H9 (cell line): ENCODE data around the gene NKX1-2. TPM values are rescaled to one million over a fixed set of nuclear protein-coding genes. Genes with fewer than 3 reads are reported as not detected.
A peak's percentile ranks its signal among the peaks of the same experiment; 100 is the strongest.

ENCODE experiments used
- DNase-seq: peaks from one replicate; pipeline ENCODE4 v3.0.0-alpha.2; 2017
- H2AFZ ChIP-seq: one replicate; pipeline ENCODE4 v1.6.1; 2013; ENCODE audit warnings: mild to moderate bottlenecking, low read length, control low read depth, moderate library complexity
- H2AK5ac ChIP-seq: 2 replicates; pipeline ENCODE4 v1.6.1; 2013; ENCODE audit warnings: low read length, control low read depth, mixed read lengths; ENCODE audit not compliant: insufficient read length
- H2BK120ac ChIP-seq: one replicate; pipeline ENCODE4 v1.6.1; 2013; ENCODE audit warnings: low read depth, mild to moderate bottlenecking, low read length, control low read depth, inconsistent platforms; ENCODE audit not compliant: poor library complexity, severe bottlenecking
- H2BK12ac ChIP-seq: 2 replicates; pipeline ENCODE4 v1.6.1; 2013; ENCODE audit warnings: low read length, control low read depth, mixed read lengths, low read depth; ENCODE audit not compliant: insufficient read length
- H2BK15ac ChIP-seq: 2 replicates; pipeline ENCODE4 v1.6.1; 2013; ENCODE audit warnings: low read depth, low read length, control low read depth
- H2BK20ac ChIP-seq: one replicate; pipeline ENCODE4 v1.6.1; 2013; ENCODE audit warnings: low read depth, mild to moderate bottlenecking, low read length, control low read depth, inconsistent platforms; ENCODE audit not compliant: poor library complexity, severe bottlenecking
- H2BK5ac ChIP-seq: 2 replicates; pipeline ENCODE4 v1.6.1; 2013; ENCODE audit warnings: low read length, control low read depth, mixed read lengths; ENCODE audit not compliant: insufficient read length
- H3K14ac ChIP-seq: 2 replicates; pipeline ENCODE4 v1.6.1; 2013; ENCODE audit warnings: low read length, control low read depth; ENCODE audit not compliant: insufficient read depth
- H3K18ac ChIP-seq: 2 replicates; pipeline ENCODE4 v1.6.1; 2013; ENCODE audit warnings: low read depth, mild to moderate bottlenecking, mixed read lengths, low read length, control low read depth; ENCODE audit not compliant: insufficient read length
- H3K23ac ChIP-seq: 2 replicates; pipeline ENCODE4 v1.6.1; 2013; ENCODE audit warnings: low read length, control low read depth, mixed read lengths, low read depth; ENCODE audit not compliant: insufficient read length
- H3K23me2 ChIP-seq: 2 replicates; pipeline ENCODE4 v1.6.1; 2013; ENCODE audit warnings: low read depth, mild to moderate bottlenecking, mixed read lengths, low read length, control low read depth; ENCODE audit not compliant: insufficient read length, poor library complexity, severe bottlenecking
- H3K27ac ChIP-seq: 2 replicates; pipeline ENCODE4 v1.5.1; 2013; ENCODE audit warnings: low read length, control low read depth, mixed read lengths, low read depth; ENCODE audit not compliant: insufficient read length
- H3K27me3 ChIP-seq: 2 replicates; pipeline ENCODE4 v1.6.1; 2013; ENCODE audit warnings: low read length, control low read depth, inconsistent platforms; ENCODE audit not compliant: insufficient read depth
- H3K4ac ChIP-seq: 2 replicates; pipeline ENCODE4 v1.6.1; 2013; ENCODE audit warnings: low read depth, mild to moderate bottlenecking, control low read depth, inconsistent platforms, low read length, moderate library complexity
- H3K4me1 ChIP-seq: 2 replicates; pipeline ENCODE4 v1.6.1; 2013; ENCODE audit warnings: low read length, control low read depth, inconsistent platforms; ENCODE audit not compliant: insufficient read depth
- H3K4me2 ChIP-seq: 2 replicates; pipeline ENCODE4 v1.6.1; 2013; ENCODE audit warnings: low read length, control low read depth, mixed read lengths; ENCODE audit not compliant: insufficient read length, insufficient read depth
- H3K56ac ChIP-seq: 2 replicates; pipeline ENCODE4 v1.6.1; 2013; ENCODE audit warnings: low read depth, mild to moderate bottlenecking, mixed read lengths, low read length, control low read depth; ENCODE audit not compliant: insufficient read length
- H3K79me1 ChIP-seq: 2 replicates; pipeline ENCODE4 v1.6.1; 2013; ENCODE audit warnings: low read depth, mild to moderate bottlenecking, moderate library complexity, low read length, control low read depth, inconsistent platforms; ENCODE audit not compliant: insufficient read depth, poor library complexity, severe bottlenecking
- H3K79me2 ChIP-seq: 2 replicates; pipeline ENCODE4 v1.6.1; 2013; ENCODE audit warnings: low read length, control low read depth, inconsistent platforms; ENCODE audit not compliant: insufficient read depth
- H3K9ac ChIP-seq: 2 replicates; pipeline ENCODE4 v1.6.1; 2013; ENCODE audit warnings: low read length, control low read depth, mixed read lengths; ENCODE audit not compliant: insufficient read length; ENCODE audit errors: extremely low read depth
- H3K9me3 ChIP-seq: one replicate; pipeline ENCODE4 v1.6.1; 2013; ENCODE audit warnings: low read depth, low read length, inconsistent platforms; ENCODE audit not compliant: control insufficient read depth
- H3T11ph ChIP-seq: one replicate; pipeline ENCODE4 v1.6.1; 2013; ENCODE audit warnings: mild to moderate bottlenecking, low read length, control low read depth, inconsistent platforms
- H4K20me1 ChIP-seq: one replicate; pipeline ENCODE4 v1.6.1; 2013; ENCODE audit not compliant: control insufficient read depth, insufficient read length, insufficient read depth
- H4K5ac ChIP-seq: 2 replicates; pipeline ENCODE4 v1.6.1; 2013; ENCODE audit warnings: low read depth, mild to moderate bottlenecking, mixed read lengths, low read length, control low read depth; ENCODE audit not compliant: insufficient read length
- H4K8ac ChIP-seq: replicated peaks from 2 replicates; pipeline ENCODE4 v1.6.1; 2013; ENCODE audit warnings: low read length, control low read depth, mixed read lengths, low read depth; ENCODE audit not compliant: insufficient read length
- H4K91ac ChIP-seq: 2 replicates; pipeline ENCODE4 v1.6.1; 2013; ENCODE audit warnings: low read depth, mild to moderate bottlenecking, moderate library complexity, mixed read lengths, low read length, control low read depth; ENCODE audit not compliant: insufficient read length
- H3K27ac Mint-ChIP-seq, 3 experiments: 2 replicates in 2 of 3; 3 replicates in 1 of 3; pipeline ENCODE4 v1.8.0; 2020 to 2021; ENCODE audit warnings: mixed read lengths in 3 of 3, mild to moderate bottlenecking in 1 of 3, moderate library complexity in 1 of 3
- H3K27me3 Mint-ChIP-seq: 2 replicates; pipeline ENCODE4 v1.8.0; 2021; ENCODE audit warnings: low read depth, mild to moderate bottlenecking, moderate library complexity, mixed read lengths
- H3K36me3 Mint-ChIP-seq, 3 experiments: 2 replicates in 2 of 3; 3 replicates in 1 of 3; pipeline ENCODE4 v1.8.0; 2020 to 2021; ENCODE audit warnings: low read depth in 3 of 3, mixed read lengths in 3 of 3; ENCODE audit not compliant: insufficient read depth in 1 of 3
- H3K4me1 Mint-ChIP-seq, 2 experiments: 2 replicates each; pipeline ENCODE4 v1.8.0; 2020; ENCODE audit warnings: mixed read lengths in 2 of 2
- H3K4me3 Mint-ChIP-seq, 2 experiments: 2 replicates in 1 of 2; 3 replicates in 1 of 2; pipeline ENCODE4 v1.8.0; 2020 to 2021; ENCODE audit warnings: mild to moderate bottlenecking in 2 of 2, mixed read lengths in 2 of 2, moderate library complexity in 1 of 2
- H3K9me3 Mint-ChIP-seq, 2 experiments: 2 replicates in 1 of 2; 3 replicates in 1 of 2; pipeline ENCODE4 v1.8.0; 2020; ENCODE audit warnings: mild to moderate bottlenecking in 2 of 2, mixed read lengths in 2 of 2, moderate library complexity in 1 of 2
- WGBS: extraction: QIAGEN DNeasy Blood & Tissue Kit; methylation state at CpG from one replicate; pipeline ENCODE4 v1.1.7; 2013; ENCODE audit warnings: missing lambda C conversion rate, low lambda C conversion rate, mixed read lengths; ENCODE audit not compliant: insufficient read length; ENCODE audit errors: extremely low coverage; 5-methylcytosine and 5-hydroxymethylcytosine counted together
- total RNA-seq: library from RNA; stranded (reverse); gene quantifications from 2 replicates; pipeline ENCODE4 v1.2.1, GENCODE V29; 2021
- TF ChIP-seq, protein P1 (sequence below): fragments of 200-600 bp; sonication (generic); conservative IDR thresholded peaks from 3 replicates; pipeline ENCODE4 v1.8.0; 2021; ENCODE audit warnings: antibody characterized with exemption, mild to moderate bottlenecking

NKX1-2 gene
- total RNA-seq, 1 experiment from 2014 or later, result 15.3 TPM

DNA sequence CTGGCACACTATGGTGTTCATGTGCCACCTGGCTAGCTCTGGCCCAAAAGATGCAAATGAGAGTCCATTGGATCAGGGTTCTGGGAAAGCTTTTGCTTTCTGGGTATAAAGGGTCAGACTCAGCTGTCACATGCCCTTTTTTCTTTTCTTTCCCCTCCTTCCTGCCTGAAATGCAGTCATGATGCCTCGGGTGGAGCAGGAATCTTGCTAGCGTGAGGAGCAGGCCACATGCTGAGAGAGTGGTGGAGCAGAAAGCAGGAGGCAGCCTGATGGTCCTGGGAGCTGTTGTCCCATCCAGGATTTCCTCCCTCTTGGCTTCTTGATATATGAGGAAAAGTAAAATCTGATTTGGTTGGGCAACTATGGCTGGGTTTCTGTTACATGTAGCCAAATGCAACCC lies 9.1 kb upstream of the NKX1-2 start:
- DNase-seq, result peak; percentile 31
- Histone ChIP-seq H2BK15ac (no peak overlapping the region), H3K18ac (no peak overlapping the region), H3K23ac (no peak overlapping the region), H4K91ac (no peak overlapping the region), H3T11ph (no peak overlapping the region), H3K4ac (no peak overlapping the region), H3K4me2 (no peak overlapping the region), H2AK5ac (no peak overlapping the region), H3K9me3 (no peaks in the 10 kb centered on the region), H2BK120ac (no peak overlapping the region), H4K8ac (no peak overlapping the region), H3K27ac (no peak overlapping the region), H4K20me1 (no peaks in the 10 kb centered on the region), H2BK5ac (no peak overlapping the region), H3K27me3 (no peaks in the 10 kb centered on the region), H2BK12ac (no peak overlapping the region), H2BK20ac (no peak overlapping the region), H3K4me1 (peaks cover 15% of the 10 kb centered on the region), H3K23me2 (peaks cover 3% of the 10 kb centered on the region), H4K5ac (no peak overlapping the region), H3K9ac (no peak overlapping the region), H3K56ac (no peak overlapping the region), H2AFZ (no peak overlapping the region), H3K79me2 (no peaks in the 10 kb centered on the region), H3K14ac (no peak overlapping the region), H3K79me1 (no peaks in the 10 kb centered on the region)
- Mint-ChIP-seq H3K27ac (no peak overlapping the region), H3K4me1 (peaks cover 45 to 60% of the 10 kb centered on the region in 2 experiments), H3K4me3 (no peak overlapping the region), H3K9me3 (no peaks in the 10 kb centered on the region; a peak in 1 of 5 replicates), H3K36me3 (peaks cover 0 to 5% (median 2%) of the 10 kb centered on the region in 3 experiments; a peak in 5 of 7 replicates), H3K27me3 (peaks cover 35% of the 10 kb centered on the region)
- TF ChIP-seq, protein P1, sequence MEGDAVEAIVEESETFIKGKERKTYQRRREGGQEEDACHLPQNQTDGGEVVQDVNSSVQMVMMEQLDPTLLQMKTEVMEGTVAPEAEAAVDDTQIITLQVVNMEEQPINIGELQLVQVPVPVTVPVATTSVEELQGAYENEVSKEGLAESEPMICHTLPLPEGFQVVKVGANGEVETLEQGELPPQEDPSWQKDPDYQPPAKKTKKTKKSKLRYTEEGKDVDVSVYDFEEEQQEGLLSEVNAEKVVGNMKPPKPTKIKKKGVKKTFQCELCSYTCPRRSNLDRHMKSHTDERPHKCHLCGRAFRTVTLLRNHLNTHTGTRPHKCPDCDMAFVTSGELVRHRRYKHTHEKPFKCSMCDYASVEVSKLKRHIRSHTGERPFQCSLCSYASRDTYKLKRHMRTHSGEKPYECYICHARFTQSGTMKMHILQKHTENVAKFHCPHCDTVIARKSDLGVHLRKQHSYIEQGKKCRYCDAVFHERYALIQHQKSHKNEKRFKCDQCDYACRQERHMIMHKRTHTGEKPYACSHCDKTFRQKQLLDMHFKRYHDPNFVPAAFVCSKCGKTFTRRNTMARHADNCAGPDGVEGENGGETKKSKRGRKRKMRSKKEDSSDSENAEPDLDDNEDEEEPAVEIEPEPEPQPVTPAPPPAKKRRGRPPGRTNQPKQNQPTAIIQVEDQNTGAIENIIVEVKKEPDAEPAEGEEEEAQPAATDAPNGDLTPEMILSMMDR, result no peak
- no CpG with 5 or more reads among the region's 2 CpGs for WGBS
